Nephron progenitor cell (in vitro differentiated cells): ENCODE data around the gene UCHL5.
A peak's percentile ranks its signal among the peaks of the same experiment; 100 is the strongest.

Experiments used
- DNase-seq: peaks from one replicate; pipeline ENCODE4 v3.0.0; 2021
- H3K27ac Mint-ChIP-seq: 2 replicates; pipeline ENCODE4 v1.8.0; 2021; ENCODE audit warnings: mild to moderate bottlenecking, moderate library complexity, mixed read lengths
- H3K27me3 Mint-ChIP-seq: 2 replicates; pipeline ENCODE4 v1.8.0; 2021; ENCODE audit warnings: mild to moderate bottlenecking, low read depth, mixed read lengths; ENCODE audit not compliant: poor library complexity
- H3K36me3 Mint-ChIP-seq: 2 replicates; pipeline ENCODE4 v1.8.0; 2021; ENCODE audit warnings: low read depth, mixed read lengths
- H3K4me1 Mint-ChIP-seq: 2 replicates; pipeline ENCODE4 v1.8.0; 2021; ENCODE audit warnings: mixed read lengths
- H3K4me3 Mint-ChIP-seq: 2 replicates; pipeline ENCODE4 v1.8.0; 2021; ENCODE audit warnings: mild to moderate bottlenecking, moderate library complexity, mixed read lengths
- H3K9me3 Mint-ChIP-seq: 2 replicates; pipeline ENCODE4 v1.8.0; 2021; ENCODE audit warnings: mild to moderate bottlenecking, moderate library complexity, mixed read lengths
- TF ChIP-seq, protein P1 (sequence below): fragments of 200-600 bp; sonication (generic); IDR thresholded peaks from 2 replicates; pipeline ENCODE4 v1.5.0; 2021; ENCODE audit warnings: antibody characterized with exemption

UCHL5 gene

GRCh38 chr1:193085263-193085662 lies 26.1 kb upstream of the UCHL5 start:
- H3K36me3 Mint-ChIP-seq, result peaks cover 46% of the 10 kb centered on the region
- H3K27ac Mint-ChIP-seq, result no peak overlapping the region
- H3K9me3 Mint-ChIP-seq, result no peaks in the 10 kb centered on the region
- H3K27me3 Mint-ChIP-seq, result no peaks in the 10 kb centered on the region
- no peaks in the 10 kb centered on the region for H3K4me1 Mint-ChIP-seq
- TF ChIP-seq, protein P1, sequence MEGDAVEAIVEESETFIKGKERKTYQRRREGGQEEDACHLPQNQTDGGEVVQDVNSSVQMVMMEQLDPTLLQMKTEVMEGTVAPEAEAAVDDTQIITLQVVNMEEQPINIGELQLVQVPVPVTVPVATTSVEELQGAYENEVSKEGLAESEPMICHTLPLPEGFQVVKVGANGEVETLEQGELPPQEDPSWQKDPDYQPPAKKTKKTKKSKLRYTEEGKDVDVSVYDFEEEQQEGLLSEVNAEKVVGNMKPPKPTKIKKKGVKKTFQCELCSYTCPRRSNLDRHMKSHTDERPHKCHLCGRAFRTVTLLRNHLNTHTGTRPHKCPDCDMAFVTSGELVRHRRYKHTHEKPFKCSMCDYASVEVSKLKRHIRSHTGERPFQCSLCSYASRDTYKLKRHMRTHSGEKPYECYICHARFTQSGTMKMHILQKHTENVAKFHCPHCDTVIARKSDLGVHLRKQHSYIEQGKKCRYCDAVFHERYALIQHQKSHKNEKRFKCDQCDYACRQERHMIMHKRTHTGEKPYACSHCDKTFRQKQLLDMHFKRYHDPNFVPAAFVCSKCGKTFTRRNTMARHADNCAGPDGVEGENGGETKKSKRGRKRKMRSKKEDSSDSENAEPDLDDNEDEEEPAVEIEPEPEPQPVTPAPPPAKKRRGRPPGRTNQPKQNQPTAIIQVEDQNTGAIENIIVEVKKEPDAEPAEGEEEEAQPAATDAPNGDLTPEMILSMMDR, result no peak
- DNase-seq, result no peak
- no peak overlapping the region for H3K4me3 Mint-ChIP-seq

DNA sequence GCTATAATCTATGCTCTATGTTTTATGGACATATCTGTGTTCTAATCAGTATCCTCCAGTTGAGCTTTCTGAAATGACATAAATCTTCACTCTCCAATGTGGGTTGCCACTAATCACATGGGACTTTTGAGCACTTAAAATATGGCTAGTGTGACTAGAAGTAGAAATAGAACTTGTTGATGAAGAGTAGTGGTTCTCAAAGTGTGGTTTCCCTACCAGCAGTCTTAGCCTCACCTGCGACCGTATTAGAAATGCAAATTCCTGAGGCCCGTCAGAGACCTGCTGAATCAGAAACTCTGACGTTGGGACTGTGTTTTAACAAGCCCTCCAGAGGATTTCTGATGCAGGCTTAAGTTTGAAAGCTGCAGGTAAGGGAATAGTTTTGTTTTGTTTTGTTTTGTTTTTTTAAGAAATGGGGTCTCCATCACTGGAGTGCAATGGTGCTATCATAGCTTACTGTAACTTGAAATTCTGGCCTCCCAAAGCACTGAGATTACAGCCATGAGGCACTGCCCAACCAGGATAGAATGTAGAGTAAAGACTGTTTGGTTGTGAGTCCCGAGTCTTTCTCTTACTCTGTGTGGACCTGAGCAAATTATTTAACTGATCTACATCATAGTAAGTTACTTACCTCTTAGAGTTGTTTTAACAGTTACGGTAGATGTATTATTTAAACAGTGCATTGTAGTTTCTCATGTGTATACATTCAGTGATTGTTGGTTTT lies 24.4 kb upstream of the UCHL5 start:
- peak overlapping the region; percentile 45 for H3K27ac Mint-ChIP-seq
- DNase-seq, result no peak
- peaks cover 53% of the 10 kb centered on the region for H3K36me3 Mint-ChIP-seq
- H3K9me3 Mint-ChIP-seq, result peaks cover 4% of the 10 kb centered on the region
- TF ChIP-seq, protein P1, result no peak
- no peak overlapping the region for H3K4me3 Mint-ChIP-seq
- H3K4me1 Mint-ChIP-seq, result no peaks in the 10 kb centered on the region
- H3K27me3 Mint-ChIP-seq, result no peaks in the 10 kb centered on the region

DNA sequence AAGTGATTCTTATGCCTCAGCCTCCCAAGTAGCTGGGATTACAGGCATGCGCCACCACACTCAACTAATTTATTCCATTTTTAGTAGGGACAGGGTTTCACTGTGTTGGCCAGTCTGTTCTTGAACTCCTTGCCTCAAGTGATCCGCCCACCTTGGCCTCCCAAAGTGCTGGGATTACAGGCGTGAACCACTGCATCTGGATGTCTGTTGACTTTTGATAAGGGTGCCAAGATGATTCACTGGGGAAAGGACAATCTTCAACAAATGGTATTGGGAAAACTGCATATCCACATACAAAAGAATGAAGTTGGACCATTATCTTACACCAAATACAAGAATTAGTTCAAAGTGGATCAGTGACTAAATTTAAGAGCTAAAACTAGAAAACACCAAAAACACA lies 20.0 kb upstream of the UCHL5 start:
- no peaks in the 10 kb centered on the region for H3K27me3 Mint-ChIP-seq
- no peak for DNase-seq
- TF ChIP-seq, protein P1, result no peak
- H3K4me1 Mint-ChIP-seq, result no peaks in the 10 kb centered on the region
- H3K27ac Mint-ChIP-seq, result no peak overlapping the region
- no peak overlapping the region for H3K4me3 Mint-ChIP-seq
- peaks cover 85% of the 10 kb centered on the region for H3K36me3 Mint-ChIP-seq
- H3K9me3 Mint-ChIP-seq, result peaks cover 24% of the 10 kb centered on the region

- TF ChIP-seq, protein P1, result no peak
- DNase-seq, result no peak
- Mint-ChIP-seq H3K9me3 (peaks cover 25% of the 10 kb centered on the region), H3K36me3 (peaks cover 88% of the 10 kb centered on the region), H3K27ac (no peak overlapping the region), H3K27me3 (no peaks in the 10 kb centered on the region), H3K4me1 (no peaks in the 10 kb centered on the region), H3K4me3 (no peak overlapping the region)
These were observed 18.8 kb upstream of the UCHL5 start for GRCh38 chr1:193077991-193078390.

GRCh38 chr1:193070942-193071341 lies 11.8 kb upstream of the UCHL5 start:
- TF ChIP-seq, protein P1, result no peak
- Mint-ChIP-seq H3K27ac (no peak overlapping the region), H3K27me3 (no peaks in the 10 kb centered on the region), H3K4me1 (peaks cover 15% of the 10 kb centered on the region), H3K36me3 (peaks cover 56% of the 10 kb centered on the region), H3K9me3 (peaks cover 9% of the 10 kb centered on the region), H3K4me3 (no peak overlapping the region)
- no peak for DNase-seq

GRCh38 chr1:193070386-193070753 lies 11.2 kb upstream of the UCHL5 start:
- Mint-ChIP-seq H3K9me3 (peaks cover 4% of the 10 kb centered on the region), H3K4me3 (no peak overlapping the region), H3K27ac (peak overlapping the region; percentile 15), H3K36me3 (peaks cover 56% of the 10 kb centered on the region), H3K27me3 (no peaks in the 10 kb centered on the region), H3K4me1 (peaks cover 15% of the 10 kb centered on the region)
- no peak for DNase-seq
- TF ChIP-seq, protein P1, result peak; percentile 2
